SU-DHL-6 (cell line): ENCODE results near the gene PEX16.

Source experiments
- H2AFZ ChIP-seq: fragments of 200-600 bp; sonication (generic); 2 replicates; pipeline ENCODE4 v1.6.1; 2014; ENCODE audit warnings: low read depth, mild to moderate bottlenecking, moderate library complexity, mixed read lengths, antibody characterized with exemption, low read length; ENCODE audit not compliant: severe bottlenecking
- H3F3A ChIP-seq: fragments of 200-600 bp; shearing (Covaris generic); 2 replicates; pipeline ENCODE4 v1.6.0; 2016; ENCODE audit warnings: antibody characterized with exemption, mild to moderate bottlenecking; ENCODE audit not compliant: insufficient read depth
- H3K27ac ChIP-seq: fragments of 200-600 bp; sonication (generic); 2 replicates; pipeline ENCODE4 v1.5.1; 2016; ENCODE audit warnings: low read depth, mild to moderate bottlenecking, low read length, moderate library complexity, mixed read lengths
- H3K27me3 ChIP-seq: fragments of 200-600 bp; sonication (generic), shearing (Covaris generic); 2 replicates; pipeline ENCODE4 v1.6.0; 2014; ENCODE audit warnings: mild to moderate bottlenecking, low read length
- H3K36me3 ChIP-seq: fragments of 200-600 bp; sonication (generic); 2 replicates; pipeline ENCODE4 v1.6.1; 2014; ENCODE audit warnings: mild to moderate bottlenecking, low read length, mixed read lengths
- H3K4me2 ChIP-seq: fragments of 300-600, 200-600 bp; shearing (Covaris generic), sonication (generic); 2 replicates; pipeline ENCODE4 v1.6.0; 2014; ENCODE audit warnings: low read length, low read depth, mild to moderate bottlenecking; ENCODE audit not compliant: poor library complexity, severe bottlenecking
- H3K4me3 ChIP-seq: fragments of 200-600 bp; sonication (generic); 2 replicates; pipeline ENCODE4 v1.5.1; 2014; ENCODE audit warnings: antibody characterized with exemption, low read length, mild to moderate bottlenecking, mixed read lengths; ENCODE audit not compliant: insufficient read depth, poor library complexity, severe bottlenecking
- H3K79me2 ChIP-seq: fragments of 200-600 bp; sonication (generic); 2 replicates; pipeline ENCODE4 v1.6.1; 2014; ENCODE audit warnings: mild to moderate bottlenecking, low read length, moderate library complexity; ENCODE audit not compliant: insufficient read depth
- H3K9ac ChIP-seq: fragments of 200-600 bp; sonication (generic); 2 replicates; pipeline ENCODE4 v1.7.0; 2014; ENCODE audit warnings: mild to moderate bottlenecking, low read length
- H3K9me2 ChIP-seq: fragments of 200-600 bp; sonication (generic); replicated peaks from 2 replicates; pipeline ENCODE4 v1.6.1; 2014; ENCODE audit warnings: low read length; ENCODE audit not compliant: insufficient read depth
- H3K9me3 ChIP-seq: fragments of 200-600 bp; sonication (generic); 2 replicates; pipeline ENCODE4 v1.6.1; 2014; ENCODE audit warnings: low read length, mixed read lengths; ENCODE audit not compliant: insufficient read depth
- H4K20me1 ChIP-seq: fragments of 200-600 bp; sonication (generic); 2 replicates; pipeline ENCODE4 v1.6.1; 2014; ENCODE audit warnings: low read depth, mild to moderate bottlenecking, antibody characterized with exemption, low read length, moderate library complexity, mixed read lengths
- EZH2phosphoT487 ChIP-seq: fragments of 200-600 bp; sonication (generic), shearing (Covaris generic); conservative IDR thresholded peaks from 2 replicates; pipeline ENCODE4 v1.6.1; 2018; ENCODE audit warnings: mild to moderate bottlenecking, antibody characterized with exemption, low read length, moderate library complexity, mixed read lengths
- TF ChIP-seq, protein P1 (sequence below): fragments of 200-600 bp; sonication (generic); IDR thresholded peaks from one replicate; pipeline ENCODE4 v1.5.1; 2017; ENCODE audit warnings: antibody characterized with exemption, mild to moderate bottlenecking, low read length, moderate library complexity; ENCODE audit not compliant: insufficient read depth, poor library complexity, severe bottlenecking

The PEX16 gene

DNA sequence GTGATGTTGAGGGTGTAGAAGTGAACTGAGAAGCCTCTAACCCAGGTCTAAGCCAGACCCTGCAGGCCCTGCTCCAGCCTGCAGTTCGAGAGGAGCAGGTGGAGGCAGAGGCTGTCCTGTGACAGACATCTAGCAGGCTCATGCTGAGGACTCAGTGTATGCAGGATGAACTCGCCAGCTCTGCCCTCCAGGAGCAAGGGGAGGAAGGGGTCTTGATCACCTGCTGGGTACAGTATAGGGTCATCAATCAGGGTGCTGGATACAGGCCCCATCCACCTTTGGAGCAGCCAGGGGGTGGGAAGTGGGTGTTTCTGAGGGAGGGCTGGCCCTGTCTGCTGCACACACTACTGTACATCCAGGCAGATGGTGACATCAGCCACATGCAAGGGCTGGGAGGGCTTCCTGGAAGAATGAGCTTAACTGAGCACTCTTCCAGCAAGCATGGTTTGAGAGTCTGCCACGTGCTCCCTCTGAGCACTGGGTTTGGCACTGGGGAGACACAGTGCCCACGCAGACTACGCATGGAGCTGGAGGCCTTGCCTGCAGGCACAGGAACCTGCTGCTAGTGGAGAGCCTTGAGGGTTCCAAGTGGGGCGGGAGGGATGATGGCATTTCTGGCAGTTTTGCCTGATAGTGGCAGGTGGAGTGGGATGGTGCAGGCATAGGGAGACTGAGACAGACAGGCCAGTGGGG is 23.0 kb downstream of the PEX16 start:
- Histone ChIP-seq H3K4me2 (no peak overlapping the region), H3K9ac (no peak overlapping the region), H3K36me3 (no peaks in the 10 kb centered on the region), H4K20me1 (no peaks in the 10 kb centered on the region), H3K27me3 (no peaks in the 10 kb centered on the region), H3K9me3 (no peaks in the 10 kb centered on the region), H3K4me3 (no peak overlapping the region), H3K27ac (no peak overlapping the region), H3K9me2 (no peaks in the 10 kb centered on the region), H3K79me2 (no peaks in the 10 kb centered on the region), H3F3A (no peaks in the 10 kb centered on the region), H2AFZ (no peak overlapping the region)
- TF ChIP-seq, protein P1, sequence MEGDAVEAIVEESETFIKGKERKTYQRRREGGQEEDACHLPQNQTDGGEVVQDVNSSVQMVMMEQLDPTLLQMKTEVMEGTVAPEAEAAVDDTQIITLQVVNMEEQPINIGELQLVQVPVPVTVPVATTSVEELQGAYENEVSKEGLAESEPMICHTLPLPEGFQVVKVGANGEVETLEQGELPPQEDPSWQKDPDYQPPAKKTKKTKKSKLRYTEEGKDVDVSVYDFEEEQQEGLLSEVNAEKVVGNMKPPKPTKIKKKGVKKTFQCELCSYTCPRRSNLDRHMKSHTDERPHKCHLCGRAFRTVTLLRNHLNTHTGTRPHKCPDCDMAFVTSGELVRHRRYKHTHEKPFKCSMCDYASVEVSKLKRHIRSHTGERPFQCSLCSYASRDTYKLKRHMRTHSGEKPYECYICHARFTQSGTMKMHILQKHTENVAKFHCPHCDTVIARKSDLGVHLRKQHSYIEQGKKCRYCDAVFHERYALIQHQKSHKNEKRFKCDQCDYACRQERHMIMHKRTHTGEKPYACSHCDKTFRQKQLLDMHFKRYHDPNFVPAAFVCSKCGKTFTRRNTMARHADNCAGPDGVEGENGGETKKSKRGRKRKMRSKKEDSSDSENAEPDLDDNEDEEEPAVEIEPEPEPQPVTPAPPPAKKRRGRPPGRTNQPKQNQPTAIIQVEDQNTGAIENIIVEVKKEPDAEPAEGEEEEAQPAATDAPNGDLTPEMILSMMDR: no peak
- no peak for TF ChIP-seq EZH2phosphoT487

DNA sequence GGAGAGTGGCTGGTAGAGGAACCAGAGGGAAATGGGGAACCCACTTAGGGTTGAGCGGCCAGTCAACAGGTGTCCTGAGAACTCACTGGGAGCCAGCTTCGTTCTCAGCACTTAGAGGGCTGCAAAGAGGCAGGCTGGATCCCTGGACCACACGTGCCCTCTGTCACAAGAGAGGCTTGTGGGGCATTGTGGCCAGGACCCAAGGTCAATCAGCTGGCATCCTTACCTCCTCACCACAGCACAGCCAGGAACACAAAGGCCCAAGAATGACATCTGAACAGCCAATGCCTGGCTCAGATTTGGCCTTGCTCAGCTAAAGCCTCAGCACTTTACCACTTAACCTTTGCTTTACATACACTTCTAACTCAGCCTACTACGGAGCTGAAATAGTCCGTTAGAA is 24.8 kb downstream of the PEX16 start:
- no peaks in the 10 kb centered on the region for H3K9me2 ChIP-seq
- no peak overlapping the region for H3K4me3 ChIP-seq
- TF ChIP-seq EZH2phosphoT487: no peak
- TF ChIP-seq, protein P1: no peak
- H3F3A ChIP-seq: no peaks in the 10 kb centered on the region
- no peak overlapping the region for H3K27ac ChIP-seq
- no peaks in the 10 kb centered on the region for H3K9me3 ChIP-seq
- H3K36me3 ChIP-seq: no peaks in the 10 kb centered on the region
- H3K79me2 ChIP-seq: no peaks in the 10 kb centered on the region
- no peaks in the 10 kb centered on the region for H3K27me3 ChIP-seq
- H3K4me2 ChIP-seq: no peak overlapping the region
- H4K20me1 ChIP-seq: no peaks in the 10 kb centered on the region
- H3K9ac ChIP-seq: no peak overlapping the region
- H2AFZ ChIP-seq: no peak overlapping the region

DNA sequence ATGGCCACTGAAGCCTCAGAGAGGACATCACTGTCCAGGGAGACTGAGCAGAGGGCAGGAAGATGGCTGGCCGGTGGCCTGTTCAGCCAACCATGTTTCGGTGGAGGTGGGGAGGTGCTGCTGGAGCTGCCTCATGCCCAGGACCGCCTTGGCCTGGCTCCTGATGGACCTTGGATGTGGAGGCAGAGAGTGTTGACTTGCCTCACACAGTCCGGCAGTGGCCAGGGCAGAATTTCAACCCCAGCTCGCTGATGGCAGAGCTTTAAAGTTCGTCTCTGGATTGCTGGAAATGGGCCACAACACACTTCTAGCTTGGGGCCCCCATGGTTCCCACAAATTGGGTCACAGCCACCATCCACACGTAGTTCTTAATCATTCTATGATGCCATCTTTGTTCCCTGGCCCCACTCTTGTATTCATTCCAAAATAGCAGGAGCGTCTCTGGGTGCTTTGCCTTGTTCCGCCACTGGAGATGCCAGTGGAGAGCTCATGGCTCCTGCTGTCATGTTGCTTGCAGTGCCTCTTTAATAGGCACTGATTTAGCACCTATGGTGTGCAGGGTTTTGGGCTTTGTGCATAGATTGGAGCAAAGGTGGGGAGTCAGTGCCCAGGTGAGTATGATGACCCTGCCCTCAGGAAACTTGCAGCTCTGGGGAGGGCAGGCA is 26.7 kb downstream of the PEX16 start:
- no peaks in the 10 kb centered on the region for H3F3A ChIP-seq

More for the DNA sequence above, 26.7 kb downstream of the PEX16 start:
- TF ChIP-seq, protein P1: no peak
- no peak for TF ChIP-seq EZH2phosphoT487
- Histone ChIP-seq H3K36me3 (no peaks in the 10 kb centered on the region), H3K4me3 (no peak overlapping the region), H2AFZ (no peak overlapping the region), H3K27me3 (no peaks in the 10 kb centered on the region), H3K27ac (no peak overlapping the region), H3K4me2 (no peak overlapping the region), H3K9me2 (no peaks in the 10 kb centered on the region), H3K9me3 (no peaks in the 10 kb centered on the region), H3K9ac (no peak overlapping the region), H3K79me2 (no peaks in the 10 kb centered on the region), H4K20me1 (no peaks in the 10 kb centered on the region)
